ENCODE results near the gene ACBD6. TPM values are rescaled to one million over a fixed set of nuclear protein-coding genes. Genes with fewer than 3 reads are reported as not detected.

Gene ACBD6
- total RNA-seq, 2 experiments from 2014 or later, result 45.6 to 46.8 TPM

DNA sequence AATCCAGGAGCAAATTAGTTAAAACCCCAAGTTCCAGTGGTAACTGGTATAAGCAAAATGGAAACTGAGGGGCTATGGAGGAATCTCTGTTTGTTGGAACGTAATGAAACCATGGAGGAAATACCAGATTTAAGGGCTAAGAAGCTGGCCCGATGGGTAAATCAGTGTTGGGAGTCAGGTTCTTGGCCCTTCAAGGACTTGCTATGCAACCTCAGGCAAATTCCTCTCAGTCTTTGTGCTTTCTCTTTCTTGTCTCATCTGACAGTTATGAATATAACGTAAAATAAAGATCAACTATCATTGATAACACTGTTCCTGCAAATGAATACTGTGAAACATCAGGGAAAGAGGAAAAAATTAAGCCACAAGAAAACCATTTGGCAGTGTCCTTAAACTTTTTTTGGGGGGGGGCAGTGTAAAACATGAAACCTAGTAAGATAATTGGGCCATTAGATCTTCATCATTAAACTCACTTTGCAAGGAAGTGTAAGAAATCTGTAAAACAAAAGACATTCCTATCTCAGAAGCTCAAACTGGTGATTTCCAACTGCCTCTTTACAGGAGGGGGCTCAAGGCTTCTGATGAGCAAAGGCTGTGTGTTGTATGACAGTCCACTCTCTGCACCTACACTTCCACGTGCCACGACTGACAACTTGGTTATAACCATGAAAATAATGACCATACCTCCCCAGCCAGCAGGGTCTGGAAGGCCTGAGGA is 224.7 kb downstream of the ACBD6 start:
- CTCF ChIA-PET, result interaction anchor here (0.7 to 0.8 kb wide), 3 partner anchors 24 to 175 kb away, joined by 3 to 4 read pairs (median 3); no protein-coding TSS in a partner anchor
- Mint-ChIP-seq H3K4me3 (no peak overlapping the region), H3K27ac (no peak overlapping the region), H3K9me3 (ENCODE audit: low read depth) (no peaks in the 10 kb centered on the region), H3K27me3 (no peaks in the 10 kb centered on the region), H3K36me3 (ENCODE audit: low read depth) (peaks cover 23% of the 10 kb centered on the region), H3K4me1 (no peaks in the 10 kb centered on the region)
- POLR2A ChIA-PET, result no interaction called here
- DNase-seq, result no peak
- ATAC-seq, result no peak
- intact Hi-C loops (cut with DNase I, micrococcal nuclease), result no loop called here

- Mint-ChIP-seq H3K4me3 (no peak overlapping the region), H3K36me3 (ENCODE audit: low read depth) (peaks cover 19% of the 10 kb centered on the region), H3K27ac (no peak overlapping the region), H3K4me1 (no peaks in the 10 kb centered on the region), H3K9me3 (ENCODE audit: low read depth) (no peaks in the 10 kb centered on the region), H3K27me3 (no peaks in the 10 kb centered on the region)
- ChIA-PET POLR2A (interaction anchor here (0.7 kb wide), 1 partner anchor 138 kb away, joined by 4 read pairs; no protein-coding TSS in a partner anchor), CTCF (interaction anchor here (0.7 kb wide), 1 partner anchor 322 kb away, joined by 3 read pairs; no protein-coding TSS in a partner anchor)
- no peak for ATAC-seq
- intact Hi-C loops (cut with DNase I, micrococcal nuclease), result no loop called here
- DNase-seq, result no peak
These were observed 226.7 kb downstream of the ACBD6 start for GRCh38 chr1:180275726-180276125.

DNA sequence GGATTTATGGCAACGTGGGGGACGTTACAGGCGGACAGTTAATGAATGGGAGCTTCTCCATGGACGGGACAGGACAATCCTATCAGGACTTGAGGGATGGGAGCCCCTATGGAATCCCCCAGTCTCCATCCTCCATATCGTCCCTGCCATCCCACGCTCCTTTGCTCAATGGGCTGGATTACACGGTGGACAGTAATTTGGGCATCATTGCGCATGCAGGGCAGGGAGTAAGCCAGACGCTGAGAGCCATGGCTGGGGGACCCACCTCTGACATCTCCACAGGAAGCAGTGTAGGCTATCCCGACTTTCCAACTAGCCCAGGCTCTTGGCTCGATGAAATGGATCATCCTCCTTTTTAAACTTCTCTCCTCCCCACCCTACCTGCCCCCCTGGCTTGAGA is 228.2 kb downstream of the ACBD6 start:
- DNase-seq (no peak), ATAC-seq (no peak)
- Mint-ChIP-seq H3K4me3 (no peak overlapping the region), H3K27me3 (no peaks in the 10 kb centered on the region), H3K9me3 (ENCODE audit: low read depth) (no peaks in the 10 kb centered on the region), H3K4me1 (no peaks in the 10 kb centered on the region), H3K36me3 (ENCODE audit: low read depth) (peaks cover 13% of the 10 kb centered on the region), H3K27ac (no peak overlapping the region)
- ChIA-PET CTCF (interaction anchor here (1.8 kb wide), 1 partner anchor 9 kb away, joined by 8 read pairs; no protein-coding TSS in a partner anchor), POLR2A (no interaction called here)
- intact Hi-C loops (cut with DNase I, micrococcal nuclease), result no loop called here

DNA sequence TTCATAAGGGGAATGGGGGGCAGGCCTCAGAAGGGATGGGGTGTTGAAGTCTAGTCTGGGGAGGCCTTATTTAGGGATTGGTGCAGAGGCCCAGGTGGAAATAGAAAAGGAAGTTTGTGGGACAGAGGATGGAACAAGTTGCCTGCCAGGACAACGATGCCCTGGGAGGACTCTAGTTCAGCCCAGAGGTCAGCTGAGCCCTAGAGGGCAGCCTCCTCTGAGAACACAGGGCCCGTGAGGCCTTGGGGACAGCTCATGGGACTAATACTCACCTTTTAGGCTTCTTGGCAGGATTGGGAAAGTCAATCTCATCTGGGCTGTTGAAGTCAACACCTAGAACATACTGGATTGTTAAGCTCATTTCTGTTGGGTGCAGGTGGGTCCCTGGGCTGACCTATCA is 229.3 kb downstream of the ACBD6 start:
- peaks cover 7% of the 10 kb centered on the region for H3K36me3 Mint-ChIP-seq (ENCODE audit: low read depth)
- H3K27ac Mint-ChIP-seq, result no peak overlapping the region
- DNase-seq (no peak), ATAC-seq (no peak)
- ChIA-PET POLR2A (no interaction called here), CTCF (interaction anchor here (1.0 to 1.8 kb wide), 3 partner anchors 10 to 209 kb away, joined by 3 to 8 read pairs (median 3); no protein-coding TSS in a partner anchor)
- no peaks in the 10 kb centered on the region for H3K4me1 Mint-ChIP-seq
- H3K9me3 Mint-ChIP-seq (ENCODE audit: low read depth), result no peaks in the 10 kb centered on the region
- H3K4me3 Mint-ChIP-seq, result no peak overlapping the region
- no peaks in the 10 kb centered on the region for H3K27me3 Mint-ChIP-seq
- intact Hi-C loops (cut with DNase I, micrococcal nuclease), result no loop called here

- ATAC-seq (no peak), DNase-seq (no peak)
- Mint-ChIP-seq H3K36me3 (ENCODE audit: low read depth) (peaks cover 7% of the 10 kb centered on the region), H3K27ac (no peak overlapping the region), H3K4me3 (no peak overlapping the region), H3K9me3 (ENCODE audit: low read depth) (no peaks in the 10 kb centered on the region), H3K27me3 (no peaks in the 10 kb centered on the region), H3K4me1 (no peaks in the 10 kb centered on the region)
- ChIA-PET POLR2A (no interaction called here), CTCF (interaction anchor here (1.0 to 1.5 kb wide), 2 partner anchors 205 to 210 kb away, joined by 3 read pairs; no protein-coding TSS in a partner anchor)
- intact Hi-C loops (cut with DNase I, micrococcal nuclease), result no loop called here
These were observed 230.0 kb downstream of the ACBD6 start for GRCh38 chr1:180272395-180272794.

DNA sequence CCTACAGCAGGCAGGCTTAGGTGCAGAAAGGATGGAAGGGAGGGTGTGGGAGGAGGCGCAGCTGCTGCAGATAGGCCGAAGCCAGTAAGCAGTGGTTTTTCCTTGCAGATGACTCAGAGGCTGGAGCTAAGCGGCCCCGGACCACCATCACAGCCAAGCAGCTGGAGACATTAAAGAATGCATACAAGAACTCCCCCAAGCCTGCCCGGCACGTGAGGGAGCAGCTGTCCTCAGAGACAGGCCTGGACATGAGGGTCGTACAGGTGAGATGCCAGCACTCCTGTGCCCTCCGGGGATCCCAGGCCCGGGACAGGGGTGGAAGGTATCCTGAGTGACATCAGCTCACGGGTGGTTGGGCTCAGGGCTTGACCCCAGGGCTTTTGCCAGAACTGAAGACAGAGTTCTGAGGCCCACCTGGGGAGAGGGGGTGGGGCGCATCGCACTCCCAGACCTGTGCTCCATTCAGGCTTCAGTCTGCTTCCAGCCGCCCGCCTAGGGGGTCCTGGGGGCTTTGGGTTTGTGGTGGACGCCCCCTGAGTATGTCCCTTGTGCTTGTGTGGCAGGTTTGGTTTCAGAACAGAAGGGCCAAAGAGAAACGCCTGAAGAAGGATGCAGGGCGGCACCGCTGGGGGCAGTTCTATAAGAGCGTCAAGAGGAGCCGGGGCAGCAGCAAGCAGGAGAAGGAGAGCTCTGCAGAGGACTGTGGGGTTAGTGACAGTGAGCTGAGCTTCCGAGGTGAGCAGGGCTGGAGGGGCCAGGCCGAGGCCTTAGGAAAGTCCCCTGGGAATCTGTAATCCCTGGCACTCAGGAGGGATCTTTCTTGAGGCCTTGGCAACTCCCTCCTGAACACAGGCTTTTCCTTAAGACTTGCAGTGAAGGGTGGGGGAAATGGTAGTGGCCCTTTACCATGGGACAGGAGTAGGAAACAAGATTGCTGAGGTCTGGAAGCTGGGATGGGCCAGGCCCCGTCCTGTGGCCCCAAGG is 230.8 kb downstream of the ACBD6 start:
- no peaks in the 10 kb centered on the region for H3K4me1 Mint-ChIP-seq
- H3K9me3 Mint-ChIP-seq (ENCODE audit: low read depth), result no peaks in the 10 kb centered on the region
- no peak overlapping the region for H3K4me3 Mint-ChIP-seq
- H3K27ac Mint-ChIP-seq, result no peak overlapping the region
- intact Hi-C loops (cut with DNase I, micrococcal nuclease), result no loop called here
- DNase-seq (no peak), ATAC-seq (no peak)
- CTCF ChIA-PET, result interaction anchor here (0.5 to 1.6 kb wide), 2 partner anchors 19 to 211 kb away, joined by 4 to 7 read pairs; no protein-coding TSS in a partner anchor
- no peaks in the 10 kb centered on the region for H3K27me3 Mint-ChIP-seq
- POLR2A ChIA-PET, result no interaction called here
- H3K36me3 Mint-ChIP-seq (ENCODE audit: low read depth), result peaks cover 7% of the 10 kb centered on the region

- Mint-ChIP-seq H3K36me3 (ENCODE audit: low read depth) (peaks cover 7% of the 10 kb centered on the region), H3K27me3 (no peaks in the 10 kb centered on the region), H3K9me3 (ENCODE audit: low read depth) (no peaks in the 10 kb centered on the region), H3K4me3 (no peak overlapping the region), H3K27ac (no peak overlapping the region), H3K4me1 (no peaks in the 10 kb centered on the region)
- intact Hi-C loops (cut with DNase I, micrococcal nuclease), result no loop called here
- CTCF ChIA-PET, result interaction anchor here (0.6 to 1.6 kb wide), 5 partner anchors 18 to 218 kb away, joined by 3 to 7 read pairs (median 3); no protein-coding TSS in a partner anchor
- ATAC-seq, result no peak
- DNase-seq, result no peak
- POLR2A ChIA-PET, result no interaction called here
These were observed 231.7 kb downstream of the ACBD6 start for GRCh38 chr1:180270530-180271271.

- ChIA-PET CTCF (interaction anchor here (0.6 to 1.6 kb wide), 6 partner anchors 17 to 287 kb away, joined by 3 to 7 read pairs (median 3); no protein-coding TSS in a partner anchor), POLR2A (no interaction called here)
- DNase-seq, result no peak
- Mint-ChIP-seq H3K4me3 (no peak overlapping the region), H3K9me3 (ENCODE audit: low read depth) (no peaks in the 10 kb centered on the region), H3K36me3 (ENCODE audit: low read depth) (peaks cover 4% of the 10 kb centered on the region), H3K27ac (no peak overlapping the region), H3K4me1 (no peaks in the 10 kb centered on the region), H3K27me3 (no peaks in the 10 kb centered on the region)
- ATAC-seq, result no peak
- intact Hi-C loops (cut with DNase I, micrococcal nuclease), result no loop called here
These were observed 232.5 kb downstream of the ACBD6 start for GRCh38 chr1:180269645-180270529.

DNA sequence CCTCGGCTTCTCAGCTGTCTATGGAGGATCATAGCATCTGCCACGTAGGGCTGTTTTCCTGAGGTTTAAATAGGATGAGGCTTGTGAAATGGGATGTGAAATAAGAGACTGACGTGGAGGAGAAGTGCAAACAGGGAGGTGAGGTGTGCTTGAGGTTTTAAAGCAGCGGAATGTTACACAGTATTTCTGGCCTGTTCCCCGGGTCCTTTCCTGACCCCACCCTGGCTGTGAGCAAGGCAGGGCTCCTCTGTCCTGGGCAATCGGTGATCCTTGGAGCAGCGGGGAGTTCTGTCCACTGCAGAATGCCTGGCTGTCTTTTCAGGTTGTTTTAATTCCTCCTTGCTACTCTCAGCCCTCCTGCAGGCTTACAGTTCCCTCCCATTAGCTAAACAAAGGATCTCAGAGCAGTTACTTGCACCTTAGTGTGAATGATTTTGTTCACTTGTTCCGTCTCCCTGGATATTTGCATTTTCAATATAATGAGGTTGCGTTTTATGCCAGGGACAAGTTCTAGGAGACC is 233.8 kb downstream of the ACBD6 start:
- ChIA-PET POLR2A (no interaction called here), CTCF (interaction anchor here (1.4 kb wide), 1 partner anchor 16 kb away, joined by 6 read pairs; no protein-coding TSS in a partner anchor)
- no peak overlapping the region for H3K27ac Mint-ChIP-seq
- H3K36me3 Mint-ChIP-seq (ENCODE audit: low read depth), result no peaks in the 10 kb centered on the region
- H3K4me1 Mint-ChIP-seq, result no peaks in the 10 kb centered on the region
- H3K27me3 Mint-ChIP-seq, result no peaks in the 10 kb centered on the region
- ATAC-seq (no peak), DNase-seq (no peak)
- intact Hi-C loops (cut with DNase I, micrococcal nuclease), result no loop called here
- no peaks in the 10 kb centered on the region for H3K9me3 Mint-ChIP-seq (ENCODE audit: low read depth)
- no peak overlapping the region for H3K4me3 Mint-ChIP-seq

Measured in activated CD4-positive, alpha-beta T cell treated with anti-CD3 and anti-CD28 coated beads for 36 hours (primary cell).